ENCODE results near the gene PLAC8.

The PLAC8 gene, protein sequence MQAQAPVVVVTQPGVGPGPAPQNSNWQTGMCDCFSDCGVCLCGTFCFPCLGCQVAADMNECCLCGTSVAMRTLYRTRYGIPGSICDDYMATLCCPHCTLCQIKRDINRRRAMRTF

DNA sequence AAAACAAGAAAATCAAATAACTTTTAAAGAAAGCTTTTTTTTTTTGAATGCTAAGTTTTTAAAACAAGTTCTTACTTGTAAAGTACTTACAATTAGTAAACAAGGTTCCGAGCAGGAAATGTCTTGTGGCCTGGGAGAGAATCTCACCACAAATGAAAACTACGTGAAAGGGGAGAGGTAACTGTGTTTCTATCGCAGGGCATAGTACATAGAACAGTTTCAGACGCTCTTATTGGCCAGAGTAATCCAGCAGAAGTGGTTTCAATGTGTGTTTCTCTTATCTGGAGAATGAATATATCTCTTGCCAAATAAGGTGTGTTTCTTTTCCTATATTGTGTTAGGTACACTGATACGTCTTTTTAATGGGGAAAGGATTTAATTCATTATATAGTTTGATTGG, at the start of gene PLAC8:
Gene PLAC8, minus strand, starts transcription at position 154 of the 400 bp plus-strand sequence. CDS start 6,808 bp downstream, outside the sequence.
- no peak for DNase-seq (ENCODE audit: low read depth in 2 of 2)

DNA sequence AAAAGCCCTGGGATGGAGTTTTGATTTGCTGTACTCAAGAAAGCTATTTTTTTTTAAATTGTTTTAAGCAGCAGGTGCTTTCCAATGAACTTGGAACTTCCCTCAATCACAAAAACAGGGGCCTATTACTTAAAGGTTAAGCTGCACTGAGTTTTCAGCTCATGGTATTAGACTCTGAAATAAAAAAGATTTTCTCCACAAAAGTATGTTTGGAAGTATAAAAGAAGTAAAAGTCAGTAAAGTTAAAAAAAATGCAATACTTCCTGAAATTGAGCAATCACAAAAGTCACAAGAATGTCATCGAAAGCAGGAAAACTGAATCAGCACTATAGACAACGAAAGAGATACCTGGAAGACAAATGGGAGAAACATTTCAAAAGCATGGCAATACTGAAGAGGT, 38.9 kb upstream of the PLAC8 start:
- no peak for DNase-seq (ENCODE audit: low read depth in 2 of 2)

GRCh38 chr4:83152746-83153145, 38.2 kb upstream of the PLAC8 start:
- no peak for DNase-seq (ENCODE audit: low read depth in 2 of 2)

DNA sequence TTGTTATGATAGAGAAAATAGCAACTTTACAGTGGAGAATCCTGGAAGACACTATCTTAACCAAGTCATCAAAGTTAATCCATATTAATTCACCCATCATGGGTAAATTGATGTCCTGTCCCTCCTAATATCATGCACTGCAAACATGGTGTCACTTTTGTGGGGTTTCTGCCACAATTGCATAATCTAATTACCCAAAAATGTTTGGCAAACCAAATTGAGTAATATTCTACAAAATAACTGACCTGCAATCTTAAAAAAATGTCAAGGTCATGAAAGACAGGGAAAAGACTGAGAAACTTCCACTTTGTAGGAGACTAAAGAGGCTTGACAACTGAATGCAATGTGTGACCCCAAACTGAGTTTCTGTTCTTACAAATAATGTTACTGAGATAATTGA, 37.1 kb upstream of the PLAC8 start:
- DNase-seq (ENCODE audit: low read depth in 2 of 2), result no peak

DNA sequence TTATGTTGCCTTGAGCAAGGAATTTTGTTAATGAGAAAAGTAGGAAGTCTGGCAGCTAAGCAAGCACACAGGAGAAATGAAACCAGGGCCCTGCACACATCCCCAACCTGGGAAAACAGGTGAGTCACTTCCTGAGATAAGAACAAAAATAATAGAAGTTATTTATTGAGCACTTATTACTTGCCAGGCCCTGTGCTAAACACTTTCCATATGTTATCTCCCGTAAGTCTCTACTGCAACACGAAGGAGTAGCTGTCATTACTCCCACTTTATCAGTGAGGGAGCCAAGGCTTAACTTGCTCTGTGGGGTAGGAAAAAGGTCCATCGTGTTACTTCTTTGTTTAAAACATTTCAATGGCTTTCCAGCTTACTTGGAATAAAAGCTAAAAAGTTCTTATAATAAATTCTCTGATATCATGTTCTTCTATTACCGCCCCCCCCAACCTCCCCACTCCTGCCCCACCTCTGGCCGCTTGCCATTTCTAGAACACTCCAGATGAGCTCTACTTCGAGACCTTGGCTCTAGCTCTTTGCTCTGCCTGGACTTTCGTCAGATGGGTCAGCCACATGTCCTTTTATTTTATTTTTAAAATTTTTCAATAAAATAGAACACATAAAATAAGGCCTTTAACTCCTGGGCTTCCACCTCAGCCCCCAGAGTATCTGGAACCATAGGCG, 36.3 kb upstream of the PLAC8 start:
- DNase-seq (ENCODE audit: low read depth in 2 of 2), result no peak

DNA sequence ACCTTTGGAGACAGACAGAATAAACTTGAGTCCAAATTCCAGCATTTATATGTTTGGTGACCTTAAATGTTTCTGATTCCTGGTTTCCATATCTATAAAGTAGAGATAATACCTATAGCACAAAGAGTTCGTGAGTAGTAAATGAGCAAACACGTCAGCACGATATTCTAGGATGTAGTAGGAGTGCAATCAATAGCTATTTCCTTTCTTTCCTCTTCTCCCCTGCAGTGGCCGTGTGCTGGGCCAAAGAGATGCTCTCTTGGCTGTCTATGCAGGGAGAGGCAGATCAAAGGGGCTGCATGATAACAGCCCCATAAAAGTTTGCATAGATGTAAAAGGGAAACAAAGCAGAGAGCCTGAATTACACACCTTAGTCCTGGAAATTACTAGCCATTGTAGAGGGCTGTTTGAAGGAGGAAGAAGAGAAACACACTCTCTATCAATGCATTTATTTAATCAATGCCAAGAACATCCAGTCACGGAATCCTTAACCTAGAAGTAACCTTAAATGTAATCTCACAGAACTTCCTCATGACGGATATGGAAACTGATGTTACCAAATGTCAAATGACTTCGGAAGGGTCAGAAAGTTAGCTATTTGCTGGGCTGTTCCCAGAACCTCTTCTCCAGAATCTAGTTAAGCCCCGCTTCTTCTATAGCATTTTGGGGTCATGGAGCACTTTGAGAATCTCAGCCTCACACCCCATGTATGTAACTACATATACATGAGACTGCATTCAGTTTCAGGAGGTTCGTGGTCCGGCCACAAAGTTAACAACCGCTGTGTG, 35.5 kb upstream of the PLAC8 start:
- DNase-seq (ENCODE audit: low read depth in 2 of 2), result no peak

DNA sequence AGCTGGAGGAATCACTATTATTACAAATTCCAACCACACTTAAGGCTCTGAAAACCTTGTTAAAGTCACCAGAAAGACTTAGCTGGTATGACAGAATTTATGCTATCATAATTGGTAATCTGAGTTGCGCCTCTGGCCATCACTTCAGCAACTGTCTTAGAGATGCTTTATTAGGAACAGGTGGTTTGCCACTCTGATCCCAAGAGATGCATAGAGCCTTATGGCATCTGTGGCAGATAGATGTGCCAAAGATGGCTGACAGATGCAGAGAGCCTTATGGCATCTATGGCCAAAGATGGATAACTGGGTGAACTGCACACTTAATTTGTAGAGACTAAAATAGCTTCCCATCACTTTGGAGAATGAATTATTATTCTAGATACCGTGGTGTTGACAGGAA, 32.3 kb upstream of the PLAC8 start:
- no peak for DNase-seq (ENCODE audit: low read depth in 2 of 2)

GRCh38 chr4:83145776-83146175, 31.2 kb upstream of the PLAC8 start:
- DNase-seq (ENCODE audit: low read depth in 2 of 2), result peak; percentile 5 to 11

DNA sequence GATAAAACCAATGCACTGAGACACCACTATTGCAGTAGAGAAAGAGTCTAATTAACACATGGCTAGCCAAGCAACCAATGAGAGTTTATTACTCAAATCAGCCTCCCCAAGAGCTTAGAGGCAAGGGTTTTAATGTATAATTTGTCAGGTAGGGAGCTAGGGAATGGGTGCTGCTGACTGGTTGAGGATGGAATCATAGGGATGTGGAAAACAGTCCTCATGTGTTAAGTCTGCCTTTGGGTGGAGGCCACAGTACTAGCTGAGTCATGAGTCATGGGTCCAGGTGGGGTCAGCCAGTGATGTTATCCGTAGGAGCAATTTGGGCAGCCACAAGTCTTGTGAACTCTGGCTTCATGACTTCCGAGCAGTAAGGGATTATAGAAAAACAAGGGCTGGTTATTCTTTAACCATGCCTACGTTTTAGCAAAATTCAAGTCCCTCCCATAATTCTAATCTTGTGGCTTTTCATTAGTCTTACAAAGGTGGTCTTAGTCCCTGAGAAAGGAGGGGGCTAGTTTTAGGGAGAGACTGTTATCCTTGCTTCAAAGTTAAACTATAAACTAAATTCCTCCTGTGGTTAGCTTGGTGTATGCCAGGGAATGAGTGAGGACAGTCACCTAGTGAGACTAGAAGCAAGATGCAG, 25.1 kb upstream of the PLAC8 start:
- no peak for DNase-seq (ENCODE audit: low read depth in 2 of 2)

GRCh38 chr4:83138946-83139345, 24.4 kb upstream of the PLAC8 start:
- no peak for DNase-seq (ENCODE audit: low read depth in 2 of 2)

DNA sequence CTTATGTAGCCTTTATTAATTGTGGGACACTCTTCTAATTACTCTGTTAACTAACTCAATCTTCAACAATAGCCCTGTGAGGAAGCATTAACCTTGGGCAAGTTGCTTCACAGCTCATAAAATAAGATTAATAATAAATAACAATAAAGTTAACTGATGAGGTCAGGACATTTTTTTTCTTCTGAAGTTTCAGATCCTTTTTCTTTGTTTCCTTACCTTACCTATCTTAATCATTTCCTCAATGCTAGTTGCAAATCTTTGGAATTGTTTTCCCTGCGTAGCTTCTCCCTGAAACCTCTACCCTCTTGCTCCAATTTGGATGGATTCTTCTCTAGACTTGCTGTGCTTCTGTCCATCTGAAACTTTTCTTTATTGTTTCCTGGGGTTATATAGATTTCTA, 17.5 kb upstream of the PLAC8 start:
- DNase-seq (ENCODE audit: low read depth in 2 of 2), result no peak

- DNase-seq (ENCODE audit: low read depth in 2 of 2), result no peak
Observed at GRCh38 chr4:83129264-83129663, 14.7 kb upstream of the PLAC8 start.

GRCh38 chr4:83128240-83128929, 13.9 kb upstream of the PLAC8 start:
- DNase-seq (ENCODE audit: low read depth in 2 of 2), result no peak

DNA sequence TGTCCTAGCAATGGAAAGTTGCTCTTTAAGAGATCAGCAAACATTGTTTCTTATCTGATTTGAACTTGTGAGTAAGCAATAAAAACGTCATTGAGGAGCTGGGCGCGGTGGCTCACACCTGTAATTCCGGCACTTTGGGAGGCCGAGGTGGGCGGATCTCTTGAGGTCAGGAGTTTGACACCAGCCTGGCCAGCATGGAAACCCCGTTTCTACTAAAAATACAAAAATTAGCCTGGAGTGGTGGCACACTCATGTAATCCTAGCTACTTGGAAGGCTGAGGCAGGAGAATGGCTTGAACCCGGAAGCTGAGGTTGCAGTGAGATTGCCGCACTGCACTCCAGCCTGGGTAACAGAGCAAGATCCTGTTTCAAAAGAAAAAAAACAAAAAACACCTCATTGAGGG, 11.2 kb upstream of the PLAC8 start:
- DNase-seq (ENCODE audit: low read depth in 2 of 2), result peak in 1 of 2 experiments; percentile 23

GRCh38 chr4:83124111-83124780, 9.7 kb upstream of the PLAC8 start:
- DNase-seq (ENCODE audit: low read depth in 2 of 2), result no peak

GRCh38 chr4:83121246-83121645, 6.7 kb upstream of the PLAC8 start:
- no peak for DNase-seq (ENCODE audit: low read depth in 2 of 2)

GRCh38 chr4:83118869-83119268, 4.3 kb upstream of the PLAC8 start:
- no peak for DNase-seq (ENCODE audit: low read depth in 2 of 2)

DNA sequence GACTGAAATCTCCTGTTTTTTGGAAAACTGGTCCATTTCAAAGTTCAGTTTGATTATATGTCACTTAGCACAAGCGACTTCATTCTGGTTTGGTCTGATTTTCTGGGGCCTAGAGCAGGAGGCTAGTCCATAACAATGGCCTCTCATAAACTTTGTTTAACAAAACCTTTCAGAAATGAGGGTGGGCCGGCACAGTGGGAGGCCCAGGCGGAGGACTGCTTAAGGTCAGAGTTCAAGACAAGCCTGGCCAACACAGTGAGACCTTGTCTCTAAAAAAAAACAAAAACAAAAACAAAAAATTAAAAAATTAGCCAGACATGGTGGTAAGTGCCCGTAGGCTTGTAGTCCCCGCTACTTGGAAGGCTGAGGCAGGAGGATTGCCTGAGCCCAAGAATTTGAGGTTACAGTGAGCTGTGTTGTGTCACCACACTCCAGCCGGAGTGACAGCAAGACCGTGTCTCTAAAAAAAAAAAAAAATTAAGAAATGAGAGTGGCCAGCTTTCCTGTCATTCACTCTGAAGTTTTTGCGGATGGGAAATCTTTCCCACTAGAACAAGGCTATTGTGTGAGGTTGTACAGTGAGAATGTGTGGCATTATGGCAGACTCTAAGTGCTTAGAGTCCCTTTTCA, 1.2 kb upstream of the PLAC8 start:
- no peak for DNase-seq (ENCODE audit: low read depth in 2 of 2)

DNA sequence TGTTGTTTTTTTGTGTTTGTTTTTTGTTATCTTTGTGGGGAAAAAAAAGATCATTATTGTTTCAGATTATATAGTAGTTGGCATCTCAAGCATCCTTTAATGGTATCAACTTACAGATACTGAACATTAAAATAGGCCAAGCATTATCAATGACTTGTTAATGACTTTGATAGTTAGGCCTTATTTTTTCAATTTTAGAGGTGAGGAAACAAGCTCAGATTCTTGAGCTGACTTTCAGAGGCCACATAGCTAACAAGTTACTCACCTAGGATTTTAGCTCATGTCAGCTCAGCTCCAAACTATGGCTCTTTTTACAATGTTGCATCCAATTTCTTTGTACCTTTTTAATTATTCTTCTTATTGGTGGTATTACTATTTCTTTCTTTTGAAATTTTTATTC, 471 bp upstream of the PLAC8 start:
- no peak for DNase-seq (ENCODE audit: low read depth in 2 of 2)

- no peak for DNase-seq (ENCODE audit: low read depth in 2 of 2)
Observed at GRCh38 chr4:83113429-83113786, 1.1 kb downstream of the PLAC8 start.
